ENCODE data around the gene LARGE1.

LARGE1 gene

DNA sequence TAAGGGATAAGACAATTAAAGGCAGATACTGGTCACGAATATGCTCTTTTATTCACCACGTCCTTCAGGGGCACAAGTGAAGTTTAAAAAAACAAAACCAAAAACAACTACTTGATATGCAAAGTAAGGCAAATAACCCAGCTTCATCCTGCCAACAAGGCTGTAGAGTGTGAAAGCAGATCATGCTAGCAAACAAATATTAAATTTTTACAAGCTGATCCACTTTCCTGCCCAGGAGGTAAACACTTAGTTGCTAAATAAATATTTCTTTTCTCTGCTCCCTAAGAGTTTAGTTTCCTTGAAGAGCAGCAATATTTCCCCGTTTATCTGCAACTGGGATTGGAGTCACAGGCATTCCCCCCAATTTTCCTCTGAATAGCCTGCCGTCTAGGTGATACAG, 300.2 kb downstream of the LARGE1 start:
- Histone ChIP-seq H3K9ac (ENCODE audit: low read length) (no peak overlapping the region), H3K36me3 (ENCODE audit: control insufficient read depth, insufficient read depth, low read length, severe bottlenecking) (no peaks in the 10 kb centered on the region), H3K9me3 (ENCODE audit: control insufficient read depth, low read length) (no peaks in the 10 kb centered on the region)

DNA sequence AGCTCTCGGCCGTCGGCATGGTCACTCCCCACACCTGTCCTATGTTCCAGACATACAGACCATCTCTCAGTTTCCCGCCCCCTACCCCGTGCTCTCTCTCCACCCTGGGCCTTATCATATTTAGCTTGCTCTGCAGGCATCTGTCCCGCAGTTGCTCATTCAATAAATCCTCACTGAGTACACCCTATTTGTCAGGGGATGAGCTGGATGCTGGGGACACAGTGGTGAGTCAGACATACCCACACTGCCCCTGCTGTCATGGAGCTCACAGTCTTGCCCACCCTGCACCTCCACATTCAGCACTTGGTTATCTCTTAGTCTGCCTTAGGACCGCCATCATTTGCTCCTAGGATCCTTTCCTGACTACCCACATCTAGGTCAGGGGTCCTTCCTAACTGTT, 313.8 kb downstream of the LARGE1 start:
- no peak for DNase-seq (ENCODE audit: low read depth)
- Histone ChIP-seq H3K4me3 (ENCODE audit: low read length) (no peak overlapping the region), H3K9ac (ENCODE audit: low read length) (no peak overlapping the region), H3K36me3 (ENCODE audit: control insufficient read depth, insufficient read depth, low read length, severe bottlenecking) (no peaks in the 10 kb centered on the region), H3K4me1 (ENCODE audit: control insufficient read depth, insufficient read depth, low read length) (peaks cover 7% of the 10 kb centered on the region), H3K27me3 (replicated peaks; ENCODE audit: control insufficient read depth, insufficient read depth, low read length) (no peaks in the 10 kb centered on the region), H3K9me3 (ENCODE audit: control insufficient read depth, low read length) (no peaks in the 10 kb centered on the region)

More for the DNA sequence above, 300.2 kb downstream of the LARGE1 start:
- no peaks in the 10 kb centered on the region for H3K4me1 ChIP-seq (ENCODE audit: control insufficient read depth, insufficient read depth, low read length)
- no peak for DNase-seq (ENCODE audit: low read depth)
- H3K27me3 ChIP-seq (replicated peaks; ENCODE audit: control insufficient read depth, insufficient read depth, low read length): no peaks in the 10 kb centered on the region
- H3K4me3 ChIP-seq (ENCODE audit: low read length): no peak overlapping the region

DNA sequence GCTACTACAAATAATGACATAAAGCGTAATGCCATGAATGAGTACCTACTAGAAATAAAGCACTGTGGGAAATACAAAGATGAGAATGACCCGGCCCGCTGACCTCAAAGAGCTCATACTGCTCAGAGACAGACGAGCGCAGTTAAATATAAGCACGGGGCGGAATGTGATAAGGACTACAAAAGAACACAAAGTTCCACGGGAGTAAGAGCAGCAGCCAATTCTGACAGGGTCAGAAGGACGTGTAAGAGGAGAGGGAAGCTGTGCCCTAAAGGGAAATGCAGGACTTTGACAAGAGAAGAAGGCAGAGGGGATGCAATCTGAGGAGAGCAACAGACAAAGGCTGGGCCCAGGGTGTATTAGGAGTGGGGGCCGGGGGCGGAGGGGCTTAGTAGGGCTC, 314.6 kb downstream of the LARGE1 start:
- Histone ChIP-seq H3K9me3 (ENCODE audit: control insufficient read depth, low read length) (no peaks in the 10 kb centered on the region), H3K27me3 (replicated peaks; ENCODE audit: control insufficient read depth, insufficient read depth, low read length) (no peaks in the 10 kb centered on the region), H3K36me3 (ENCODE audit: control insufficient read depth, insufficient read depth, low read length, severe bottlenecking) (no peaks in the 10 kb centered on the region), H3K9ac (ENCODE audit: low read length) (no peak overlapping the region), H3K4me1 (ENCODE audit: control insufficient read depth, insufficient read depth, low read length) (peaks cover 7% of the 10 kb centered on the region), H3K4me3 (ENCODE audit: low read length) (no peak overlapping the region)
- peak; percentile 2 for DNase-seq (ENCODE audit: low read depth)

DNA sequence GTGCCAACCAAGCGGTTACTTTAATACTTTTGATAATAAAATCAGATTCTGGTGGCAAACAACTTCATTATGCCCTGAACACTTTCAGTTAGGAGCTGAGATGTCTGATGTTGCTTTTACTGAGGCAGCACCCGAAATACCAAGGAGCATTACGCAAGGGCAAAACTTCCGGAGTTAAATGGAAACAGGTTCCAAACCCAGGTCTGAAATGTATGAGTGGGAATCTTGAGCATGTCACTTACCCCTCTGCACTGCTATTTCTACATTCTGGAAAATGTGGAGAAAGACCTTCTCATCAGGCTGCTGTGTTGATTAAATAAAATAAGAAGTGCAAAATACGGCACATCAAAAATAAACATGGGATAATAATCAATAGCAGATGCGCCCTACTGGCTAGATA, 315.1 kb downstream of the LARGE1 start:
- Histone ChIP-seq H3K9me3 (ENCODE audit: control insufficient read depth, low read length) (no peaks in the 10 kb centered on the region), H3K9ac (ENCODE audit: low read length) (no peak overlapping the region), H3K4me3 (ENCODE audit: low read length) (no peak overlapping the region), H3K36me3 (ENCODE audit: control insufficient read depth, insufficient read depth, low read length, severe bottlenecking) (no peaks in the 10 kb centered on the region), H3K27me3 (replicated peaks; ENCODE audit: control insufficient read depth, insufficient read depth, low read length) (no peaks in the 10 kb centered on the region), H3K4me1 (ENCODE audit: control insufficient read depth, insufficient read depth, low read length) (peaks cover 7% of the 10 kb centered on the region)
- DNase-seq (ENCODE audit: low read depth): peak; percentile 64

DNA sequence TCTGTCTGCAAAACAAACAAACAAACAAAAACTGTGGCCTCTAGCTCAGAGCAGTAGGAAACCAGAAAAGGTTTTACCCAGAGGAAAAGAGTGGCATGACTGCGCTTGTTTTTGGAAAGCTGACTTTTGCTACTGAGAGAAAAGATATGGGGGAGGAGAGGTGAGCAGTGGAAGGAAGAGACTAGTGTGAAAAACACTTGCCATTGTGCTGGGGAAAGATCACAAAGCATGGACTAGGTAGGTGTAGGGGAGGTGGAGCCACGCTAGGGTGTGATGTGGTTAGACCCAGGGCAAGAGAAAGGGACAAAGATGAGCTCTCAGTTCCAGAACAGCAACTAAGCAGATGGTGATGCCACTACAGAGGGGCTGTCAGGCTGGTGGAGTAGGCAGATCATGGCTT, 319.2 kb downstream of the LARGE1 start:
- DNase-seq (ENCODE audit: low read depth): no peak
- no peaks in the 10 kb centered on the region for H3K9me3 ChIP-seq (ENCODE audit: control insufficient read depth, low read length)
- no peak overlapping the region for H3K4me3 ChIP-seq (ENCODE audit: low read length)
- no peaks in the 10 kb centered on the region for H3K27me3 ChIP-seq (replicated peaks; ENCODE audit: control insufficient read depth, insufficient read depth, low read length)
- no peak overlapping the region for H3K9ac ChIP-seq (ENCODE audit: low read length)
- H3K36me3 ChIP-seq (ENCODE audit: control insufficient read depth, insufficient read depth, low read length, severe bottlenecking): no peaks in the 10 kb centered on the region
- H3K4me1 ChIP-seq (ENCODE audit: control insufficient read depth, insufficient read depth, low read length): peaks cover 7% of the 10 kb centered on the region

DNA sequence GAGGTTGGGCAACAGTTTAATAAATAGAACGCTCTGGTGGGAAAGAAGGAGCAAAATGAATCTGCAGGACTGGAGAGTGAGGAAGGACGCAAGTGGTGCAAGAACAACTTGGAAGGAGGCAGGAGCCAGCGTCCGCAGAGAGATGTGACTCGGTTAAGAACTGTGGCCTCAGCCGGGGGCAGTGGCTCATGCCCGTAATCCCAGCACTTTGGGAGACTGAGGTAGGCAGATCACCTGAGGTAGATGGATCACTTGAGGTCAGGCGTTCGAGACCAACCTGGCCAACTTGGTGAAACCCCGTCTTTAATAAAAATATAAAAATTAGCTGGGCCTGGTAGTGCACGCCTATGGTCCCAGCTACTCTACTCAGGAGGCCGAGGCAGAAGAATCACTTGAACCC, 319.7 kb downstream of the LARGE1 start:
- no peak for DNase-seq (ENCODE audit: low read depth)
- Histone ChIP-seq H3K36me3 (ENCODE audit: control insufficient read depth, insufficient read depth, low read length, severe bottlenecking) (no peaks in the 10 kb centered on the region), H3K27me3 (replicated peaks; ENCODE audit: control insufficient read depth, insufficient read depth, low read length) (no peaks in the 10 kb centered on the region), H3K4me3 (ENCODE audit: low read length) (no peak overlapping the region), H3K9ac (ENCODE audit: low read length) (no peak overlapping the region), H3K4me1 (ENCODE audit: control insufficient read depth, insufficient read depth, low read length) (peaks cover 7% of the 10 kb centered on the region), H3K9me3 (ENCODE audit: control insufficient read depth, low read length) (no peaks in the 10 kb centered on the region)

DNA sequence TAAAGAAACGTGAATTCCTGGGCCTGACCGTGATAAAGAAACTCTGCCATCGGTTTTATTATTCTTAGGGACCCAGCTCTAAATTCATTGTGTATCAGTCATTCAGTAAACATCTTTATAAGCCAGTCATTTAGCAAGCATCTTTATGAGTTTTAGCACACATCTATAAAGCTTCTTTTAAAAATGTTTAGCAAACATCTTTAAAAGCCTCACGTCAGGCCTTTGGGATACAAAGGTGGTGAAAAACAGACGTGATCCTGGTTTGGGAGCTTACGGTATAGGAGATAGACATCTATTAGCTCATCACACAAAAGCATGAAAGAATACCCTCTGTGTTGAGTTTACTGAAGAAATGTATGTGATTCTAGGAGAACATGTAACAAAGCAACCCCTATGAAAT, 320.2 kb downstream of the LARGE1 start:
- Histone ChIP-seq H3K9ac (ENCODE audit: low read length) (no peak overlapping the region), H3K4me1 (ENCODE audit: control insufficient read depth, insufficient read depth, low read length) (peaks cover 2% of the 10 kb centered on the region), H3K9me3 (ENCODE audit: control insufficient read depth, low read length) (no peaks in the 10 kb centered on the region), H3K4me3 (ENCODE audit: low read length) (no peak overlapping the region), H3K27me3 (replicated peaks; ENCODE audit: control insufficient read depth, insufficient read depth, low read length) (no peaks in the 10 kb centered on the region), H3K36me3 (ENCODE audit: control insufficient read depth, insufficient read depth, low read length, severe bottlenecking) (no peaks in the 10 kb centered on the region)
- no peak for DNase-seq (ENCODE audit: low read depth)

DNA sequence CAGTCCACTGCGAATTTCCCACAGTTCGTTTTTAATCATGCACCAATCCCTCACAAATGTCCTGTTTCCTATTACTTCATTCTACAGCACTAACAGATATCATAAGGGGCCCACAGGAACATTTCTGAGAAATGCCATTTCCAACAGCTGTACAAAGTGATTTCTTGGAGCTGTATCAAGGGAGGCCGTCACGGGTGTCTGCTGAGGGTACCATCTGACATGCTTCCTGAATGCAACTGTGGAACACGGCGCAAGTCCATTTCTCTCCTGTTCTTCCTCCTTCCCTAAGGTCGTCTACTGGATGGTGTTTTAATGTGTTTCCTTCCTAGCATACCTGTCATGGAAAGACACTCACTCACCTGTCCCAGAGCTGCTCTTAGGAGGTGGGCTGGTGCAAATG, 320.7 kb downstream of the LARGE1 start:
- H3K4me3 ChIP-seq (ENCODE audit: low read length): no peak overlapping the region
- no peaks in the 10 kb centered on the region for H3K9me3 ChIP-seq (ENCODE audit: control insufficient read depth, low read length)
- no peaks in the 10 kb centered on the region for H3K27me3 ChIP-seq (replicated peaks; ENCODE audit: control insufficient read depth, insufficient read depth, low read length)
- no peaks in the 10 kb centered on the region for H3K36me3 ChIP-seq (ENCODE audit: control insufficient read depth, insufficient read depth, low read length, severe bottlenecking)
- no peak overlapping the region for H3K9ac ChIP-seq (ENCODE audit: low read length)
- DNase-seq (ENCODE audit: low read depth): no peak
- no peaks in the 10 kb centered on the region for H3K4me1 ChIP-seq (ENCODE audit: control insufficient read depth, insufficient read depth, low read length)

DNA sequence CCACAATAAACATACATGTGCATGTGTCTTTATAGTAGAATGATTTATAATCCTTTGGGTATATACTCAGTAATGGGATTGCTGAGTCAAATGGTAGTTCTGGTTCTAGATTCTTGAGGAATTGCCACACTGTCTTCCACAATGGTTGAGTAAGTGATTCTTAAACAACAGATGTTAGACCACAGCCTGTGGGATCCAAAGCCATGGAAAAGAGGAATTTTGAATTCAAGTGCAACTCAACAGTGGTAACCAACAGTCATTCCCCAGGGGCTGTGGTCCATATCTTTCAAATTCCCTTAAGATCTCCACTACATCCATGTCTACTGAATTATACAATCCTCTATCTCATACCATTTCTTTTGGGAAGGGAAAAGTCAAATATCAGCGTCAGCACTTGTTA, 321.5 kb downstream of the LARGE1 start:
- Histone ChIP-seq H3K9ac (ENCODE audit: low read length) (no peak overlapping the region), H3K4me3 (ENCODE audit: low read length) (no peak overlapping the region), H3K4me1 (ENCODE audit: control insufficient read depth, insufficient read depth, low read length) (peaks cover 1% of the 10 kb centered on the region), H3K27me3 (replicated peaks; ENCODE audit: control insufficient read depth, insufficient read depth, low read length) (no peaks in the 10 kb centered on the region), H3K36me3 (ENCODE audit: control insufficient read depth, insufficient read depth, low read length, severe bottlenecking) (no peaks in the 10 kb centered on the region), H3K9me3 (ENCODE audit: control insufficient read depth, low read length) (no peaks in the 10 kb centered on the region)
- DNase-seq (ENCODE audit: low read depth): no peak

DNA sequence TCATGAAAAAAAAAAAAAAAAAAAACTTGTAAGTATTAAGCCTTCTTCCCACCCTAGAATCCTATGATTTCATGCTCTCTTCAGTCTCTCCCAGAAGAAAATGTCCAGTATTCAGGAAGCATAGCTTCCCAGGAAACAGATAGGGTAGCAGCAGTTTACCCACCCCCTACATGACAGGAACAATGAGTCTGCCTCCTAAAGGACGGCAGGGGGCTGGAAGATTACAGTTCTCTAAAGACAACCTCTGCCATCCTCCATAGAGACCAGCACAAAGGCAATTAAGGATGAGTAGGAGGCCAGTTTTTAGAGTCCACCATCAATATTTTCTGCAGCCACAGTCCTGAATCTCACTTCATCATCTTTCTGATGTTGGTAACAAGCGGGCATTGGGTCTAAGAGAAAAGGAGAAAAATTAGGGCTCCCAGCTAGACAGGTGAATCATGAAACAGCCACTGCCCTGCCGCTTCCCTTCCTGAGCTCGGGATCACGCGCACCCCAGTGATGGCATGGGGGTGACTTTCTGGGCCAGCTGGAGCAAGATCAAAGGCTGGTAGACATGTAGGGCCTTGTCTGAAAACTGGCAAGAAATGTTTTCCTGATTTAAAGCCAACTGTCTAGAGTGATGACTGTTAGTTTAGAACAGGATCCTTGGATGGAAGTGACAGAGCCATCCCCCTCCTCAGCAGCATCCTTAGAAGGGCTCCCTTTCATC, 322.8 kb downstream of the LARGE1 start:
- no peak overlapping the region for H3K9ac ChIP-seq (ENCODE audit: low read length)
- H3K4me1 ChIP-seq (ENCODE audit: control insufficient read depth, insufficient read depth, low read length): peaks cover 4% of the 10 kb centered on the region
- no peaks in the 10 kb centered on the region for H3K36me3 ChIP-seq (ENCODE audit: control insufficient read depth, insufficient read depth, low read length, severe bottlenecking)
- no peaks in the 10 kb centered on the region for H3K9me3 ChIP-seq (ENCODE audit: control insufficient read depth, low read length)
- H3K27me3 ChIP-seq (replicated peaks; ENCODE audit: control insufficient read depth, insufficient read depth, low read length): no peaks in the 10 kb centered on the region
- H3K4me3 ChIP-seq (ENCODE audit: low read length): no peak overlapping the region
- DNase-seq (ENCODE audit: low read depth): no peak

DNA sequence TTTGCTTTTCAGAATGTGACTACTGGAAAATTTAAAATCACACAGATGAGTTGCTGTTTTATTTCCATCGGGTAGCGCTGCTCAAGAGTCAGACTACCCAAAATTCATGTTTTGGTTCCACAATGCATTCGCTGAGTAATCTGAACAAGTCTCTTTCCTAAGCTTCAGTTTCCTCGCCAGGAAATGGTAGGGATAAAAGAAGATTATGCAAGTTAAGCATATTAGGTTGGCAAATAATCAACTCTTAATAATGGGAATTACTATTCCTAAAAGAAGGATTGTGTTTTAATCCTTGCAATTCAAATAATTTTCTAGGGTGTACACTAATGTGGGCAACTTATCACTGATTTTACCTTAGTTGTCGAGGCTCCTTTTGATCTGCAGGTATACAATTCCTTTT, 326.5 kb downstream of the LARGE1 start:
- H3K36me3 ChIP-seq (ENCODE audit: control insufficient read depth, insufficient read depth, low read length, severe bottlenecking): no peaks in the 10 kb centered on the region
- H3K4me3 ChIP-seq (ENCODE audit: low read length): no peak overlapping the region
- H3K4me1 ChIP-seq (ENCODE audit: control insufficient read depth, insufficient read depth, low read length): peaks cover 4% of the 10 kb centered on the region
- no peak overlapping the region for H3K9ac ChIP-seq (ENCODE audit: low read length)
- H3K27me3 ChIP-seq (replicated peaks; ENCODE audit: control insufficient read depth, insufficient read depth, low read length): no peaks in the 10 kb centered on the region
- H3K9me3 ChIP-seq (ENCODE audit: control insufficient read depth, low read length): no peaks in the 10 kb centered on the region
- no peak for DNase-seq (ENCODE audit: low read depth)

DNA sequence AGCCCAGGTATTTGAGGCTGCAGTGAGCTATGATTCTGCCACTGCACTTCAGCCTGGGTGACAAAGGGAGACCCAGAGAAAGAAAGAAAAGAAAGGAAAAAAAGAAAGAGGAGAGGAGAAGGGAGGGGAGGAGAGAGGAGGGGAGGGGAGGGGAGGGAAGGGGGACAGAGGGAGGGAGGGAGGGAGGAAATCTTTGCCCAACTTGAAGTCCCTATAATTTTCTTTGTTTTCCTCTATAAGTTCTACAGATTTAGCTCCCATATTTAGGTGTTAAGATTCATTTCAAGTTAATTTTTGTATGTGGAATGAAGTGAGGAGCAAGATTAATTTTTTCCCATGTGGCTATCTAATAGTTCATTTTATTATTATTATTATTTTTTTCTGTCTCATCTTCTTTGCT, 328.3 kb downstream of the LARGE1 start:
- DNase-seq (ENCODE audit: low read depth): no peak
- no peak overlapping the region for H3K9ac ChIP-seq (ENCODE audit: low read length)
- no peaks in the 10 kb centered on the region for H3K27me3 ChIP-seq (replicated peaks; ENCODE audit: control insufficient read depth, insufficient read depth, low read length)
- H3K4me3 ChIP-seq (ENCODE audit: low read length): no peak overlapping the region
- no peaks in the 10 kb centered on the region for H3K9me3 ChIP-seq (ENCODE audit: control insufficient read depth, low read length)
- H3K4me1 ChIP-seq (ENCODE audit: control insufficient read depth, insufficient read depth, low read length): peaks cover 4% of the 10 kb centered on the region
- H3K36me3 ChIP-seq (ENCODE audit: control insufficient read depth, insufficient read depth, low read length, severe bottlenecking): no peaks in the 10 kb centered on the region

Data from adipocyte (in vitro differentiated cells).